Mucosa of rectum (tissue), 2 donors: ENCODE data around the gene CDC37L1.

Experiments
- H3K27ac ChIP-seq, 2 donors: one replicate each; pipeline ENCODE4 v1.7.0; 2013; ENCODE audit warnings: inconsistent platforms in 2 of 2, low read depth in 2 of 2, low read length in 2 of 2
- H3K27me3 ChIP-seq, 2 donors: one replicate each; pipeline ENCODE4 v1.7.0; 2013; ENCODE audit warnings: low read length in 2 of 2; ENCODE audit not compliant: control insufficient read depth in 2 of 2, insufficient read depth in 2 of 2
- H3K36me3 ChIP-seq, 2 donors: one replicate each; pipeline ENCODE4 v1.7.0; 2013; ENCODE audit warnings: low read length in 2 of 2; ENCODE audit not compliant: control insufficient read depth in 2 of 2, insufficient read depth in 2 of 2
- H3K4me1 ChIP-seq, 2 donors: one replicate each; pipeline ENCODE4 v1.7.0; 2013; ENCODE audit warnings: low read length in 2 of 2, mild to moderate bottlenecking in 1 of 2; ENCODE audit not compliant: control insufficient read depth in 2 of 2, insufficient read depth in 2 of 2
- H3K4me3 ChIP-seq, 2 donors: one replicate each; pipeline ENCODE4 v1.7.0; 2013; ENCODE audit warnings: low read length in 2 of 2
- H3K9ac ChIP-seq, 2 donors: one replicate each; pipeline ENCODE4 v1.7.0; 2013; ENCODE audit warnings: low read length in 2 of 2, low read depth in 1 of 2, mild to moderate bottlenecking in 1 of 2
- H3K9me3 ChIP-seq, 2 donors: one replicate each; pipeline ENCODE4 v1.7.0; 2013; ENCODE audit warnings: low read length in 2 of 2; ENCODE audit not compliant: control insufficient read depth in 2 of 2
- donor health status: healthy.
- donor health status: Normal muscosa, but diverticular disease.

The CDC37L1 gene

DNA sequence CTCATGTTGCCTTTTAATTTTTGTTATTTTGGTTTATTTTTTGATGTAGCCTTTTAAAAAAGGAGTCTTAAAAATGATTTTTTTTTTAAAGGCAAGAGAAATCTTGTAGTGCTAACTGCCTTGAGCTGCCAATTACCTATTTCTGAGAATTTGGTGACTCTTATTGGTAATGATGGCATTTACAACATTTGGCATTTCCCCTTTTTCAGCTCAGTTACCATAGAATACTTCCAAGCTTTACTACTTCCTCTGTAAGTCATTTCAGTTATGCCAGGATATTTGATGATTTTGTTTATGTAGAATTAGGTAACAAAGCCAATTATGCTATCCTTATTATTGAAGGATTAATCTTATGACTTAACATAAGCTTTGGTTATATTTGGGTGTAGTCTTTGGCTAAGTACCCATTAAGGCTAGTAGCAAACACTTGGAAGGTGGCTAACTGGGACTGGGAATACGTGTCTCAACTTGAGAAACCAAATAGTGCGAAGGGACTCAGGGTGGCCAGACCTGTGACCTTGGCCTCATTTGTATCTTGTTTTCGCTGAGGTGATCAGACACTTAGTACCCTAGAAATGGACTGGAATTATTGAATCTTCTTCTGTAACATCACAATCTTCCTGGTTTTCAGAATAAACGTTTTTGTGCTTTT lies 27.7 kb downstream of the CDC37L1 start:
- no peaks in the 10 kb centered on the region for H3K27me3 ChIP-seq
- H3K4me1 ChIP-seq: no peaks in the 10 kb centered on the region
- H3K4me3 ChIP-seq: no peak overlapping the region
- H3K9ac ChIP-seq: no peak overlapping the region
- peaks cover 25 to 32% of the 10 kb centered on the region in 2 donors for H3K36me3 ChIP-seq
- no peak overlapping the region for H3K27ac ChIP-seq
- H3K9me3 ChIP-seq: no peaks in the 10 kb centered on the region

DNA sequence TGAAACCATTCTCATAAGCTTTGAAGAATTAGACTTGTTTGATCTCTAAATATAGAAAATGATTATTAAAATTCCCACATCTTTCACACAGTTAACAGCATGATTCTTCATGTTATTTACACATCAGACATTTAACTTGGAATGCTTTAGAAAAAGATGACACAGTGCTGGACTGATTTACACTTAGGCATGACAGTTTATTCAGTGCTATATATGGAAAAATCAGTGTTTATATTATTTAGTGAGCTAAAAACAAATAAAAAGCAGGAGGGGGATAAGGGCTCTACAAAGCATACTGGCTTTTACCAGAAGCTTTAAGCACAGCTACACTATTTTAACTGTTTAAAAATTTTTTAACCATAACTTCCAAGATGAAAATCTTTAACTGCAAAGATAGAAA lies 30.0 kb downstream of the CDC37L1 start:
- Histone ChIP-seq H3K27ac (no peak overlapping the region), H3K9ac (no peak overlapping the region), H3K27me3 (no peaks in the 10 kb centered on the region), H3K4me3 (no peak overlapping the region), H3K4me1 (no peaks in the 10 kb centered on the region), H3K9me3 (no peaks in the 10 kb centered on the region), H3K36me3 (peaks cover 29 to 43% of the 10 kb centered on the region in 2 donors)

DNA sequence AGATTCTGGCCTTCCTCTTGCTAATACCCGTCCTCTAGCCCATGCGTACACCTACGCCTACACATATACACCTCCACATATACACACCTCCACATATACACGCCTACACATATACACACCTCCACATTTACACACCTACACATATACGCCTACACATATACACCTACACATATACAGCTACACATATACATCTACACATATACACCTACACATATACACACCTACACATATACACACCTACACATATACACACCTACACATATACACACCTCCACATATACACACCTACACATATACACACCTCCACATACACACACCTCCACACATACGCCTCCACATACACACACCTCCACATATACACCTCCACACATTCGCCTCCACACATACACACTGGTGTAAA lies 34.5 kb downstream of the CDC37L1 start:
- no peaks in the 10 kb centered on the region for H3K27me3 ChIP-seq
- H3K36me3 ChIP-seq: peaks cover 56 to 70% of the 10 kb centered on the region in 2 donors
- no peaks in the 10 kb centered on the region for H3K4me1 ChIP-seq
- no peak overlapping the region for H3K4me3 ChIP-seq
- H3K9me3 ChIP-seq: no peaks in the 10 kb centered on the region
- no peak overlapping the region for H3K9ac ChIP-seq
- H3K27ac ChIP-seq: no peak overlapping the region

DNA sequence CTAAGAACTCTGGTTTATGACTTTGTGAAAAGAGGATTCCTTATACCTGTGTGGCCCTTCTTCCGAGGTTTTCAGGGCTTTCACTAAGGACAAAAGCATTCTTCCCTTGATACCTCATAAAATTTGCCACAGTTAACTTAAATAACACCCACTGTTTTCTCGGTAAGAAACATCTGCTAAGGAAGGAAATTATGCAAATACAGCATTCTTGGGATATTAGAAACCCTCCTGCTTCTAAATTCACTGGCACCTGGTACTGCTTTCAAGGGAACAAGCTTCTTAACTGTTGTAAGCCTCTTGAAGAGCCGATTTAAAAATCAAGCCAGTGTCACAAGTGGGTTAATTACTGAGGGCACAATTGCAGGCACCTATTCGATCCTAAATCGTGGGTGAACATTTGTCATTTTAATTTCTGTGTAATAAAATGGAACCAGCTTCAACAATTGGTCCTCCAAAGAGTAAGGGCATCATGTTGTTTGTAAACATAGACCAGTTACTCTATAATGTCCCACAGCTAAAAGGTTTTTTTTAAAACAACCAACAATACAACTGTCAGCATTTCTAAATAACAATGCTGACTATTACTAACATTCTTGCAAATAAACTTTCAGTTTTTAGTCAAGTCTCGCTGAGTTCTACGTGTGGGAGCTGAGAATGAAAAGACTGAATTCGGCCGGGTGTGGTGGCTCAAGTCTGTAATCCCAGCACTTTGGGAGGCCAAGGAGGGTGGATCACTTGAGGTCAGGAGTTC lies 35.1 kb downstream of the CDC37L1 start:
- no peaks in the 10 kb centered on the region for H3K27me3 ChIP-seq
- H3K4me1 ChIP-seq: no peaks in the 10 kb centered on the region
- H3K27ac ChIP-seq: no peak overlapping the region
- no peak overlapping the region for H3K9ac ChIP-seq
- H3K9me3 ChIP-seq: no peaks in the 10 kb centered on the region
- H3K4me3 ChIP-seq: no peak overlapping the region
- peaks cover 60 to 73% of the 10 kb centered on the region in 2 donors for H3K36me3 ChIP-seq

DNA sequence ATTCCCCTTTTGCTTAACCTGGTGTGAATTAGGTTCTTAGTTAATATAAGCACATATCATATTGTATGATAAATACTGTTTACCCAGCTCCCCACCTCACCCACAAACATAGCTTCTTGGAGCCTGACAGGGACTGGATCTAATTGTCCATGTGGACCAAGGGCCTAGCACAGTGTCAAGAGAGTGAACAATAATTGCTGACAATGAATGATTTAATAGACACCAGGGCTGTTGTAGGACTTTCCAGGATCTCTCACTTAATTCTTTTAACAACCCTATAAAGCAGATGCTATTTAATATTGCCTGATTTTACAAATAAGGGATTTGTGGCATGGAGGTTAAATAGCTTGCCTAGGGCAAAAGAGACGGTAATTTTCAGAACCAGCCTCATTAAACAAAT lies 36.8 kb downstream of the CDC37L1 start:
- no peaks in the 10 kb centered on the region for H3K27me3 ChIP-seq
- peaks cover 63 to 65% of the 10 kb centered on the region in 2 donors for H3K36me3 ChIP-seq
- no peaks in the 10 kb centered on the region for H3K9me3 ChIP-seq
- H3K4me3 ChIP-seq: no peak overlapping the region
- no peak overlapping the region for H3K9ac ChIP-seq
- H3K4me1 ChIP-seq: no peaks in the 10 kb centered on the region
- no peak overlapping the region for H3K27ac ChIP-seq

DNA sequence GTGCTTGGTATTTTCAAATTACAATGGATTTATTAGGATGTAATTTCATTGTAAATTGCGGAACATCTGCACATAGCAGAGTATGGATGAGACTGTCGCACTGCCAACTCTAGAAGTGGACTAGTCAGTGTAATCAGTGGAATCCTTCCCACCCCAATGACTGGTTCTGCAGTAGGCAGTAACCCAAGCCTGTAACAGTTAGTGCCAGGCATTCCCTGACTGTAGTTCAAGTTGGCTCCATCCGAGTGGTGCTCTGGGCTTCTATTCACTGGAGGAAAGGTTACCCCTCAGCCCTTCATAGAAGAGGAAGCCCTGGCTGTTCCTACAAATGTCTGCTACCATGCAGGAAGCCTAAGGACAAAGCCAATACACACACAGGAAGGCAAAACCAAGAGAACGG lies 38.4 kb downstream of the CDC37L1 start:
- no peak overlapping the region for H3K27ac ChIP-seq
- H3K4me1 ChIP-seq: no peaks in the 10 kb centered on the region
- peaks cover 64 to 68% of the 10 kb centered on the region in 2 donors for H3K36me3 ChIP-seq
- H3K27me3 ChIP-seq: no peaks in the 10 kb centered on the region
- H3K4me3 ChIP-seq: no peak overlapping the region
- H3K9me3 ChIP-seq: no peaks in the 10 kb centered on the region
- no peak overlapping the region for H3K9ac ChIP-seq

DNA sequence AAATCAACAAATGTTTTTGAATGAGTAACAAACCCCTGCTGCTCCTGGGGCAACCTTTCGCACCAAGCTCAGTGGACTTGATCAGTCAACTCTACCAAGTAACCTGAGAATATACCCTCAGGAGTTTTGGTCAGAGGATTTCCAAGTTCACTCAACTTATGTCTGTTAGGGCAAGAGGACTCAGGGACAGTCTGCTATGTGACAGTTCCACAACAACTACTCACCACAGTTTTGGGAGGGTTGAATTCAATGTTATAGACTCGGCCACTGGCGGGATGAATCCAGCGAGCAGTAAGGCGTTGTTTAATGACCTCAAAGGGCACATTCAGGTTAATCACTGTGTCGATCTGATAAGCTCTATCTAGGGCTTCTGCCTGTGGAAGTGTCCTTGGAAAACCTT lies 39.5 kb downstream of the CDC37L1 start:
- H3K4me1 ChIP-seq: no peaks in the 10 kb centered on the region
- no peaks in the 10 kb centered on the region for H3K9me3 ChIP-seq
- no peak overlapping the region for H3K4me3 ChIP-seq
- no peak overlapping the region for H3K27ac ChIP-seq
- no peak overlapping the region for H3K9ac ChIP-seq
- no peaks in the 10 kb centered on the region for H3K27me3 ChIP-seq
- peaks cover 57 to 58% of the 10 kb centered on the region in 2 donors for H3K36me3 ChIP-seq

DNA sequence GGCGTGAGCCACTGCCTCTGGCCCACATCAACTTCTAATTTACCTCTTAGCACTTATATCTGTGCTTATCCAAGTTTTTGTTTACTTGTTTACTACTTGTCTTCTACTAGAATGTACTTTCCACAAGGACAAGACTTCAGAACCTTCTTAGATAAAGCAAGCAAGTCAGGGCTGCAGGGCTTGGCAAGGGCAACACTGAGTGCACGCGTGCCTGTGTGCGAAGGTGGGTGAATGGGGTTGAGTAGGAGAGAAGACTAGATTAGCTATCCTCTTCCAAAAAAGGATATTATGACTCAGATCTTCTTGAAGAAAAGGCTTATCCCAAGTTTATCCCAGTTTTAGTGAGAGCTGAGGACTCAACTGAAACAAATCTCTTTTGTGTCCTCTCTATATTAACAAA lies 42.4 kb downstream of the CDC37L1 start:
- Histone ChIP-seq H3K4me3 (no peak overlapping the region), H3K9me3 (no peaks in the 10 kb centered on the region), H3K4me1 (no peaks in the 10 kb centered on the region), H3K36me3 (peaks cover 38 to 46% of the 10 kb centered on the region in 2 donors), H3K27me3 (no peaks in the 10 kb centered on the region), H3K9ac (no peak overlapping the region), H3K27ac (no peak overlapping the region)

DNA sequence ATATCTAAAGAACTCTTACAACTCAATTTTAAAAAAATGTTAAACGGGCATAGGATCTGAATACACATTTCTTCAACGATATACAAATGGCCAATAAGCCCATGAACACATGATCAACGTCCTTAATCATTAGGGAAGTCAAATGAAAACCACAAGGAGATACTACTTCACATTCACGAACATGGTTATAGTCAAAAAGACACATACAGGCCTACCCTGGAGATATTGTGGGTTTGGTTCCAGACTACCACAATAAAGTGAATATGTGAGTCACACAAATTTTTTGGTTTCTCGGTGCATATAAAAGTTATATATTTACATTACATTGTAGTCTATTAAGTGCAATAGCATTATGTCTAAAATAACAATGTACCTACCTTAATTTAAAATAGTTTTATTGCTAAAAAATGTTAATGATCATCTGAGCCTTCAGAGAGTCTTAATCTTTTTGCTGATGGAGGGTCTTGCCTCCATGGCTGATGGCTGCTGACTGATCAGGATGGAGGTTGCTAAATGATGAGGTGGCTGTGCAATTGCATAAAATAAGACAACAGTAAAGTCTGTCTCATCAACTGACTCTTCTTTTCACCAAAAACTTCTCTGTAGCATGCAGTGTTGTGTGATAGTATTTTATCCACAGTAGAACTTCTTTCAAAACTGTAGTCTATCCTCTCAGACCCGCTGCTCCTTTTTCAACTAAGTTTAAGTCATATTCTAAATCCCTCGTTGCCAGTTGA lies 46.5 kb downstream of the CDC37L1 start:
- H3K4me3 ChIP-seq: no peak overlapping the region
- no peak overlapping the region for H3K9ac ChIP-seq
- H3K27me3 ChIP-seq: no peaks in the 10 kb centered on the region
- no peaks in the 10 kb centered on the region for H3K9me3 ChIP-seq
- H3K27ac ChIP-seq: no peak overlapping the region
- H3K4me1 ChIP-seq: no peaks in the 10 kb centered on the region
- H3K36me3 ChIP-seq: peaks cover 14 to 18% of the 10 kb centered on the region in 2 donors

DNA sequence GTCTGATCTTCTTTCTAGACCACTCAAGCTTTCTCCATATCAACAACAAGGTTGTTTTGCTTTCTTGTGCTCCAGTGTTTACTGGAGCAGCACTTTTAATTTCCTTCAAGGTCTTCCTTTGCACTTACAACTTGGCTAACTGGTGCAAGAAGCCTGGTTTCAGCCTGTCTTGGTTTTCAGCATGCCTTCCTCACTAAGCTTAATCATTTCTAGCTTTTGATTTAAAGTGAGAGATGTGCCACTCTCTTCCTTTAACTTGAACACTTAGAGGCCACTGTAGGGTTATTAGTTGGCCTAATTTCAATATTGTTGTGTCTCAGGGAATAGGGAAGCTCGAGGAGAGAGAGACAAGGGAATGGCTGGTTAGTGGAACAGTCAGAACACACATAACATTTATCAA lies 48.2 kb downstream of the CDC37L1 start:
- H3K36me3 ChIP-seq: peaks cover 3 to 14% of the 10 kb centered on the region in 2 donors
- H3K27ac ChIP-seq: no peak overlapping the region
- H3K9ac ChIP-seq: no peak overlapping the region
- H3K27me3 ChIP-seq: no peaks in the 10 kb centered on the region
- H3K4me3 ChIP-seq: no peak overlapping the region
- H3K4me1 ChIP-seq: no peaks in the 10 kb centered on the region
- H3K9me3 ChIP-seq: no peaks in the 10 kb centered on the region
